ENCODE measurements around the gene XAGE2. TPM values are rescaled to one million over a fixed set of nuclear protein-coding genes. Genes with fewer than 3 reads are reported as not detected.

Gene XAGE2
- polyA plus RNA-seq, 1 experiment: not detected

DNA sequence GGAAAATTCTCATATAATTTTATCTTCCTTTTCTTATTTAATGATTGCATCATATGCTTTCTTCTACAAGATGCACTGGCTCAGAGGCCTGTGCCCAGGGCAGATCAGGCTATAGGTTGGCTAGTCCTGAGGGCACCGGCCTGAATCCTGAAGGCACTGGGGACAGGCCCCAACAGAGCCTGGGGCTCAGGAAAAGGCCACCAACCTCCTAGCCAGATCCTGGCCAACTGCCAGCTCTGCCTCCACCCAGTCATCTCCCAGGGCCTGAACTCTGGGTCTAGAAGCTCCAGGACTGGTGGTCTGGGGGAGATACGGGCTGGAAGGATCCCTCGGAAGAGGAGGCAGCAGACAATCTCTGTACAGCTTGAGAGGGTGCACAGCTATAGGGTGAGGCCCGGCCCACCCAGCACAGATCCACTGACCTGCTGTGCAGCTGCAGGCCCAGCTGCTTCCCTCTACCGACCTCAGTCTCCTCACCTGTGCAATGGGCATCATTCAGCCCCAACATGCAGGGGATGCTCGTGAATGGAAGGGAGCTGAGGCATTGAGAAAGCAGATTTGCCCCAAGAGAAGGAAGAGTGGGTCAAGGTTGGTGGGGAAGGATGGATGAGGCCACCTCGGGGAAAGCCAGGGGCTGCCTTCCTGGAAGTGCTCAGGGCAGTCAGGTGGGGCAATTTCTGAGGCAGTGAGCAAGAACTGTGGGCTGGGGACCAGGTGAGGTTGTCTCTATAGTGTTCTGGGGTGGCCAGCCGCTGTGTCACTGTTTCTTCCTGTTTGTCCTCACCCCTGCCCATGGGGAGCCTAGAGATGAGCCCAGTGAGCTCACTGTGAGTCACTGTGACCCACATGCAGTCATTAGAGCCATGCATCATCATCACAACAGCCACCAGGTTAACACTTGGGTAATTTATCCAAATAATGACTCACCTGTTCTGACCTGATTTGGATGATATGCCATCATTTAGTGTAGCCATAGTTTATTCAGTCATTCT is 22.4 kb upstream of the XAGE2 start:
- Histone ChIP-seq H3K27ac (ENCODE audit: low read depth, low read length) (no peak overlapping the region), H3K9me3 (ENCODE audit: control insufficient read depth, insufficient read depth, low read length) (no peaks in the 10 kb centered on the region), H3K27me3 (ENCODE audit: control insufficient read depth, insufficient read depth, low read length) (no peaks in the 10 kb centered on the region), H3K4me3 (ENCODE audit: low read depth, low read length) (no peak overlapping the region)
- ChIA-PET POLR2A (no interaction called here), CTCF (interaction anchor here (0.7 kb wide), 1 partner anchor 911 kb away, joined by 5 read pairs; no protein-coding TSS in a partner anchor)
- DNase-seq (ENCODE audit: low read depth, low spot score): no peak
- TF ChIP-seq, protein P1, sequence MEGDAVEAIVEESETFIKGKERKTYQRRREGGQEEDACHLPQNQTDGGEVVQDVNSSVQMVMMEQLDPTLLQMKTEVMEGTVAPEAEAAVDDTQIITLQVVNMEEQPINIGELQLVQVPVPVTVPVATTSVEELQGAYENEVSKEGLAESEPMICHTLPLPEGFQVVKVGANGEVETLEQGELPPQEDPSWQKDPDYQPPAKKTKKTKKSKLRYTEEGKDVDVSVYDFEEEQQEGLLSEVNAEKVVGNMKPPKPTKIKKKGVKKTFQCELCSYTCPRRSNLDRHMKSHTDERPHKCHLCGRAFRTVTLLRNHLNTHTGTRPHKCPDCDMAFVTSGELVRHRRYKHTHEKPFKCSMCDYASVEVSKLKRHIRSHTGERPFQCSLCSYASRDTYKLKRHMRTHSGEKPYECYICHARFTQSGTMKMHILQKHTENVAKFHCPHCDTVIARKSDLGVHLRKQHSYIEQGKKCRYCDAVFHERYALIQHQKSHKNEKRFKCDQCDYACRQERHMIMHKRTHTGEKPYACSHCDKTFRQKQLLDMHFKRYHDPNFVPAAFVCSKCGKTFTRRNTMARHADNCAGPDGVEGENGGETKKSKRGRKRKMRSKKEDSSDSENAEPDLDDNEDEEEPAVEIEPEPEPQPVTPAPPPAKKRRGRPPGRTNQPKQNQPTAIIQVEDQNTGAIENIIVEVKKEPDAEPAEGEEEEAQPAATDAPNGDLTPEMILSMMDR (IDR thresholded peaks at IDR 0.05; ENCODE audit: low read depth, low read length): no peak

DNA sequence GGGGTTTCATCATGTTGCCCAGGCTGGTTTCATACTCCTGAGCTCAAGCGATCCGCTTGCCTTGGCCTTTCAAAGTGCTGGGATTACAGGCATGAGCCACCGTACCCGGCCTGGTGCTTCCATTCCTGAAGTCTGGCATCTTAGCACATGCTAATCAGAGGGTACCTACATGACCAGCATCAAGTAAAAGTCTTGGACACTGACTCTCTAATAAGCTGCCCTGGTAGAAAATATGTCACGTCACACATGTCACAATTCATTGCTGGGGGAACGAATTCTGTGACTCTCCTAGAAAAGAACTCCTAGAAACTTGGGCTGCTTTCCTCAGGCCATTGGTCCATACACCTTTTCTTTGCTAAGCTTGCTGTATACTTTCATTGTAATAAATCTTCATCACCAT is 19.1 kb upstream of the XAGE2 start:
- Histone ChIP-seq H3K4me3 (ENCODE audit: low read depth, low read length) (no peak overlapping the region), H3K27ac (ENCODE audit: low read depth, low read length) (no peak overlapping the region), H3K9me3 (ENCODE audit: control insufficient read depth, insufficient read depth, low read length) (no peaks in the 10 kb centered on the region), H3K27me3 (ENCODE audit: control insufficient read depth, insufficient read depth, low read length) (no peaks in the 10 kb centered on the region)
- DNase-seq (ENCODE audit: low read depth, low spot score): no peak
- POLR2A ChIA-PET: no interaction called here
- TF ChIP-seq, protein P1 (IDR thresholded peaks at IDR 0.05; ENCODE audit: low read depth, low read length): no peak
- CTCF ChIA-PET: no interaction called here

DNA sequence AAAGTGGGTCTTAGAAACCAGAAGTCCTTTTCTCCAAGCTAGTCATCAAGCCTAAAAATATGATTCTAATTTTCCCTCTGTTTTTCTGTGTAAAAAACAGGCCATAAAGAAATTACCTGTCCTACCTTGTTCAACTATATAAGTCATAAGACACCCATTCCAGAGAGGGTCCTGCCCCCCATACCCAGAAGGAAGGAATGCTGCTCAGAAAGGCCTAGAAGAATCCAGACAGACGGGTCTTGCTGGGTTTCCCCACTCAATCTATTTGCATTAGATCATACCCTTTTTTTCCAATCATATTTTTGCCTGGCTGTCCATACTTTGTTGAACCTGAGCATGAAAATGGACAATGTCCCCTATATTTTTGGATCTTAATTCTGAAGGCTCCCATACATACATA is 16.3 kb upstream of the XAGE2 start:
- POLR2A ChIA-PET: no interaction called here
- CTCF ChIA-PET: no interaction called here
- Histone ChIP-seq H3K4me3 (ENCODE audit: low read depth, low read length) (no peak overlapping the region), H3K9me3 (ENCODE audit: control insufficient read depth, insufficient read depth, low read length) (no peaks in the 10 kb centered on the region), H3K27ac (ENCODE audit: low read depth, low read length) (no peak overlapping the region), H3K27me3 (ENCODE audit: control insufficient read depth, insufficient read depth, low read length) (no peaks in the 10 kb centered on the region)
- no peak for DNase-seq (ENCODE audit: low read depth, low spot score)
- TF ChIP-seq, protein P1 (IDR thresholded peaks at IDR 0.05; ENCODE audit: low read depth, low read length): no peak

DNA sequence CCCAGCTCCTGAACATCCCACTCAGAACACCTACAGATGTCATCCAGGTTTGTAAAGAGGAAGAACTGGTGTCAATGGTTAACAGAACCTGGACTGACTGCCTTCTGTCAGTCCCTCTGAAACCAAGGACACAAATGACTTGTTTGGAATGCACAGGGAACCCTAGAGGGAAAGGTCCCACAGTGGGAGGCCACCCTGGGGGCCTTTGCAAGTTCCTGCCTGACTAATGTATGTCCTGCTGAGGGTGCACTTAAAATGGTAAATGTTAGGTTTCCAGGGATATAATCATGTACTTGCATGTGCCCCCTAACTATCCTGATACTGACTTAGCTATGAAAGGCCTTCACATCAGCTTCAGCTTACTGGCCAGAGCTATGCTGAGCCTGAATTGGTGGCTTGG is 15.0 kb upstream of the XAGE2 start:
- Histone ChIP-seq H3K27ac (ENCODE audit: low read depth, low read length) (no peak overlapping the region), H3K4me3 (ENCODE audit: low read depth, low read length) (no peak overlapping the region), H3K9me3 (ENCODE audit: control insufficient read depth, insufficient read depth, low read length) (no peaks in the 10 kb centered on the region), H3K27me3 (ENCODE audit: control insufficient read depth, insufficient read depth, low read length) (no peaks in the 10 kb centered on the region)
- no peak for DNase-seq (ENCODE audit: low read depth, low spot score)
- ChIA-PET CTCF (no interaction called here), POLR2A (no interaction called here)
- TF ChIP-seq, protein P1 (IDR thresholded peaks at IDR 0.05; ENCODE audit: low read depth, low read length): no peak

DNA sequence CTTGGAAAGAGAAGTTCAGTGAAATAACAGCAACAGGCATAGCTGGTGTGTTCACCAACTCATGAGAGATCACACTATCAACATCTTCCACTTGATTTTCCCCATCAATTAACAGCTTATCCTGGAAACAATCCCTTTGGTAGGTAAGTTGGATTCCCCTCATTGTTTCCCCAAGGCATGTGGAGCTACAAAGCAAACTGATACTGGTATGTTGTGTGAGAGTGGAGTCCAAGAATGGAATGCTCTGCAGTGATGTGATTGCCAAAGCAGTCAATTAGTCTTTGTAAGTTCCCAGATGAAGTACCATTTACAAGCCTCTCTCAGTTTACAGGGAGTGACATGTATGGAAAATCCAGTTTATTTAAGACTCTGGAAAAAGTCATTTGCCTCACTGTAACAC is 13.7 kb upstream of the XAGE2 start:
- Histone ChIP-seq H3K9me3 (ENCODE audit: control insufficient read depth, insufficient read depth, low read length) (no peaks in the 10 kb centered on the region), H3K27me3 (ENCODE audit: control insufficient read depth, insufficient read depth, low read length) (no peaks in the 10 kb centered on the region), H3K4me3 (ENCODE audit: low read depth, low read length) (no peak overlapping the region), H3K27ac (ENCODE audit: low read depth, low read length) (no peak overlapping the region)
- no peak for DNase-seq (ENCODE audit: low read depth, low spot score)
- CTCF ChIA-PET: no interaction called here
- TF ChIP-seq, protein P1 (IDR thresholded peaks at IDR 0.05; ENCODE audit: low read depth, low read length): no peak
- POLR2A ChIA-PET: no interaction called here

Data from AG04450 (cell line).